DMS79 treated with DMSO at 0.1 percent for 48 hours (cell line): ENCODE results near the gene PKN1.
"Not testable (repeated sequence)": the region's sequence is repeated elsewhere in the genome, so short reads cannot be mapped to it uniquely, and the experiment has no call there.

Experiments
- DNase-seq: peaks from one replicate; lab custom pipeline; 2025; lab: John Stamatoyannopoulos, UW

The PKN1 gene

DNA sequence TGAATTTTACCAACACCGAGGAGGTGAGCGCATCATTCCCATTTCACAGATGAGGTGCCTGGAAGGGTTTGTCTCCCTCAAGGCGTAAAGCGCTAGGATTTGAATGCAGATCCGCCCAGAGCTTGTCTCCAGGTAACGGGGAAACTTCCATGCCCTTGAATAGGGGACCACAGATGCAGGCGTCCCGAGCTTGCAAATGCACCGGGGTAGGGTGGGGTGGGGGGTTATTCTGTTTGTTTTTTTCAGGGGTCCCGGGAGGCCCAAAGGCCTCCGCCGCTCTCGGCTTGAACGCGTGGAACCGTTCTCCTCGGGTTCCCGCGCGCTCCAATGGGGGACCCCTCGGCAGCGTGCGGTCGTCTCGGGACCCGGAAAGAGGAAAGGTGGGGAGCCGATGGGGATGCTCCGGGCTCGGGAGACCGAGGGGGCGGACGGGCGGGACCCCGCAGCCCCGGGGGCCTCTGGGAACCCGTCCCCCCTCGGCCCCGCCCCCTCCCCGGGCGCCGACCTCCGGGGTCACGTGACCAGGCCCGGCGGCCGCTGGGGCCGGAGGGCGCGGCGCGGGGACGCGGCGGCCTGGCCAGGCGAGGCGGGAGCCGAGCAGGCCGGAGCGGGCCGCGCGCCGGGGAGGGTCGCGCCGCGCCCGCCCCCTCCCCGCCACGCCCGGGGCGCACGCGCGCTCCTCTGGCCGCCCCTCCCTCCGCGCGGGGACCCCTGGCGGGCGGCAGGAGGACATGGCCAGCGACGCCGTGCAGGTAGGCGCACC is at the start of gene PKN1:
PKN1 (plus strand) TSS at position 516 of the 763 bp plus-strand sequence; CDS start at position 732, 216 bp downstream.
- DNase-seq, result peak; percentile 55

DNA sequence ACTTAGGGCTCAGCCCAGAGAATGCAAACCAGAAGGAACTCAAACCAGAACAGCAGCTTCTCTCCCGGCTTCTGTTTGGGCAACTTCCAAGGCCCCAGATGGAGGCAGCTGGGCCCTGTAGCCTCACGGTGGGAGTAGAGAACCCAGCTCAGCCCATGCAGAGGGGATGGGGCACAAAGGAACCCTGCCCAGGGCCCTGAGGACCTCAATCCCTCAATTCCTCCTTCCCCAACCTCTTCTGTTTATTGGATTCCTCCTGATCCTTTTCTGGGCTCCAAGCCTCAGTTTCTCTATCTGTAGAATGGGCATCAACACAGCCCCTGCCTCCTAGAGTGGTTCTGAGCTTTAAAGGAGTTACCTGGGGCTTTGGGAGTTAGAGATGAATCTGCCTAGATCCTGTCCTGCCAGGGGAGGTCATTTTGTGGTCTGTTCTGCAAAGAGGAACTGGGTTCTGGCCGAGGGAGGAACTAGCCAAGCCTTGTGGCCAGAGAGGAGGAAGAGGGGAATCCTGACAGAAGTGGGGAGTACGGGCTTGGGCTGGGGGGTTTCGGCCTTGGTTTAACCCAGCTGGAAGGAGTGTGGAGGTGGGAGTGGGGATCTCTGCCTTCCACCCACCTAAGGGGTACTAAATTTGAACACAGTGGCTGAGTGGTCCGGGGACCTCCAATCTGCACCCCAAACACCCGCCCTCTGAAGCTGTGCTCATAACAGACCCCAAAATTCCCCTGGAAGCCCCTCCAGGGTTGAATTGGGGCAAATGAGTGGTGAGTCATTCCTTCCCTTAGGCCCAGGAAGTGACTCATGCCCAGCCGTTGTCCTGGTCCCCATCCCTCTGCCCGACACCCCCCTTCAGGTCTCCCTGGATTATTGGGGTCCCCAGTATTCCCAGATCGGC is 49.2 kb upstream of the PKN1 start:
- DNase-seq, result no peak

DNA sequence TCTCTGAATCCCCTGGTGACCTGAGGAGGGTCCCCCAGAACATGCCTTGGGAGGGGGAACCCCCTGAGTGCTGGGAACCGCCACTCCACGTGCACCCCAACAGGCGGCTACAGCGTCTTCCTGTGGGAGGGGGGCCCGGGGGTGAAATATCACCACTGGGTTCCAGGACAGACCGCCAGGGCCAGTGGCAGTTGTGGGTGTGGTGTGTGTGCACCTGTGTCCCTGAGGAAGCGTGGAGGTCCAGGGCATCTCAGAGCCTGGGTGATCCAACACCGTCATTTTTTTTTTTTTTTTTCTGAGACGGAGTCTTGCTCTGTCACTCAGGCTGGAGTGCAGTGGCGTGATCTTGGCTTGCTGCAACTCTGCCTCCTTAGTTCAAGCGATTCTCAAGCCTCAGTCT is 47.6 kb upstream of the PKN1 start:
- DNase-seq, result no peak

DNA sequence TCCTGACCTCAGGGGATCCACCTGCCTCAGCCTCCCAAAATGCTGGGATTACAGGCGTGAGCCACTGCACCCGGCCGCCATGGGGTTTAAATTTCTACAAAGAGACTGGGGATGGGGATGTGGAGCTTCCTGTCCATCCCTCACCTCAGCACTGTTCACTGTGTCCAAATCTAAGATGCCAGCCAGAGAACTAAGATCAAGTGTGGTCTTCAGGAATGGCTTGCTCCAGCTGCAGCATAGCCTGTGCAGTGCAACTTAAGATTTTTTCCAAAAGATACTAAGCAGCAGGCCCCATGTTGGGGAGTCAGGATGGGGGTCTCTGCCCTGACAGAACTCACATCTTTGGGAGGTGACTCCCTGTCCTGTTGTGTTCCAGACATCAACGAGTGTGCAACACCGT is 42.6 kb upstream of the PKN1 start:
- no peak for DNase-seq

DNA sequence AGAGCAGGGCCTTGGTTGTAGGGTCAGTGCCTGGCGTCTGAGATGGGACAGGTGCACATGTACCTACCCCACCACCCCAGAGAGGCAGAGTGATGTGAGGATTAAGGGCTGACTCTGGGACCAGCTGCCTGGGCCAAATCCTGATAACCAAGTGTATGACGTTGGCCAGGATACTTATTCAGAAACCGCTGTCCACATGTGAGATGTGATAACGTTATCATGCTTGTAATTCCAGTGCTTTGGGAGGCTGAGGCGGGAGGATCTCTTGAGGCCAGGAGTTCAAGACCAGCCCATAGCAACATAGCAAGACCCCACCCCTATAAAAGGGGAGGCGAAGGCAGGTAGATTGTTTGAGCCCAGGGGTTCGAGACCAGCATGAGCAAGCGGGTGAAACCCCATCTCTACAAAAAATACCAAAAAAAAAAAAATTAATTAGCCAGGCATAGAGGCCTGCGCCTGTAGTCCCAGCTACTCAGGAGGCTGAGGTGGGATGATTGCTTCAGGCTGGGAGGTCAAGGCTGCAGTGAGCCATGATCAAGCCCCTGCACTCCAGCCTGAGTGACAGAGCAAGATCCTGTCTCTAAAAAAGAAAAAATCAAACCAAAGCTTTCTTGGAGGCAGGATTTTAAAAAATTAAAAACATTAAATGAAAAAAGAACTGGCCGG is 41.8 kb upstream of the PKN1 start:
- DNase-seq, result no peak

DNA sequence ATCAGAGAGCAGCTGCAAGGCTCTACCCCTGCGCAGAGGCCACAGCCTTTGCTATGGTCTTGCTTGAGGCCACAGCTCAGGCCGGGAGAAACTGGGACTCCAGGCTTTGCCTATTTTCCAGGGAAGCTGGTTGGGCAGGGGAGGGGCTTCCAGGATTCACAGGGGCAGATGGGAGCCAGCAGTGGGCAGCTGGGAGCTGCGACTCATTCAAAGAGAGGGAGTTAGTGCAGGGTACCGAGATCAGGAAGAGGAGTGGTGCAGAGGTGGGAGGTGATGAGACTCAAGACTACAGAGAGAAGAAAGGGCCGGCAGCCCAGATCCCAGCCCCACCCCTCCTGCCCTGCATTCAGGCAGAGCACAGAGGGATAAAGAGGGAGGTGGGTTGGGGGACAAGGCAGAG is 39.8 kb upstream of the PKN1 start:
- no peak for DNase-seq

DNA sequence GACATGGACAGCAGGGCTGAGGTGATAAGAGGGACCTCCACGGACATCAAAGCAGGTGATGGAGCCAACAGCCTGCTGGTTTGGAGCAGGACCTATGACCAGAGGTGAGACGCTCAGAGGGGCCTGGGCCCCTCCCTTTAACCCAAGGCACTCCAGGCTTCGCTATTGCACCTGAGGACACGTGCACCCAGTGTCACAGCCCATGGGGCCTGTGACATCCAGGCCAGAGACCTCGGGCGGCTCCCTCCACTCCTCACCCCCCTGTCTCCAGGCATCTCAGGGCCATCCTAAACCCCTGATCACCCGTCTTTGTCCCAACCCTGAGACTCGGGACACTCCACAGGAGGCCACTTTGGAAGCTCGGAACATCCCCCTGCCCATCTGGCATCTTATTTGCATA is 38.9 kb upstream of the PKN1 start:
- no peak for DNase-seq

DNA sequence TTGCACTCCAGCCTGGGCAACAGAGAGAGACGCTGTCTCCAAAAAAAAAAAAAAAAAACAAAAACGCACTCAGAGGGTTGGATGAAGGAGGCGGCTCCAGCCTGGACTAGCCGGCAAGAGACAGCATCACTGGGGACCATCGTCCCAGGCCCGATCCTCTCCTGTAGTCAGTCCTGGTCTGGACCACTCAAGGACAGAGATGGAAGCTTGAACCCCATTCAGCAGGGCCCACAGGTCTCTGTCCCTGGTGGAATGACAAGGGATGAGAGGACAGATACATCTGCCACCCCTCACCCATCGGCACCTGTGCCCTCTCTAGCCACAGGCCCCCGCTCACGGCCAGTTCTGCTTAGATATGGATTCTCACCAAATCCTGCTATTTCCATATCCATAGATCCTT is 37.8 kb upstream of the PKN1 start:
- no peak for DNase-seq

DNA sequence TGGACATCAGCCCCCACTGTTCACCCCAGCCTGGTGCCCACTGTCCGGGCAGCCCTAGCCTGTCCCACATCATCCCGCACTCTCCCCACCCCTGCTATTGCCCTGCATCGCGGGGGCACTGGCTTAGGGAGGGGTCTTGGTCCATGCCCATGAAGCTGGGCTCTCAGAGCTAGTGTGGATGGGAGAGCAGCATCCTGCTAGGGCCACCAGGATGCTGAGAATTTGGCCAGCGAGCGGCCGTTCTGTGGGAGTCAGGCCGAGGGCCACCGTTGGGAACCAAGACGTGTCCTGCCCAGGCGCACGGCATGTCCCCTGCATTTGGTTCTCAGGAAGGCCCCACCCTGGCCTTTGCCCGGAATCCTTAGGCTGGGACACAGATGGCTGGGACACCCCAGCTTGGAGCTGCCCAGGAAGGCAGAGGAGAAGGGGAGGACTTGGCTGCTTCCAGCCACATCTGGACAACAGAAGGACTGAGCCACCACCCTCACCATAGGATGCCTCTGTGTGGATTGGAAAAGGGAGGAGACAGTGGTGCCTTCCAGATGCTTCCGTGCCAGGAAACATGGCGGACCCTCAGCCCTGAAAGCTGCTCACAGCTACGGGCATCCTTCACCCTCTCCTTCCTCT is 37.3 kb upstream of the PKN1 start:
- DNase-seq, result no peak

DNA sequence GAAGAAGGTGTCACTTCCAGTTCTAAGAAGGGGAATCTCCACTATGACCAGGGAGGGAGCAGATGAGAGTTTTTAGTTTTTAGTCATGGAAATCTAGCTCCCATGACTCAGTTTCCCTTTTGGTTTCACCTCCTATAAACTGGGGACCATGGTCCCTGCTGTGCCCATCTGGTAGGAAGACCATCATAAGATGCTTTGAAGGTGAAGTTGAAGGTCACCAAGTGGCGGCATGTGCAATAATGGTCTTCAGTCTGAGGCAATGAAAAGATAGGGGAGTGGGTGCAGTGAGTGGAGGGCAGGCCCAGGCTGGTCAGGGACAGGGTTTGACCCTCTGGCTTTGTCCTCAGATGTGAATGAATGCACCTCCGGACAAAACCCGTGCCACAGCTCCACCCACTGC is 36.4 kb upstream of the PKN1 start:
- not testable (repeated sequence) for DNase-seq

DNA sequence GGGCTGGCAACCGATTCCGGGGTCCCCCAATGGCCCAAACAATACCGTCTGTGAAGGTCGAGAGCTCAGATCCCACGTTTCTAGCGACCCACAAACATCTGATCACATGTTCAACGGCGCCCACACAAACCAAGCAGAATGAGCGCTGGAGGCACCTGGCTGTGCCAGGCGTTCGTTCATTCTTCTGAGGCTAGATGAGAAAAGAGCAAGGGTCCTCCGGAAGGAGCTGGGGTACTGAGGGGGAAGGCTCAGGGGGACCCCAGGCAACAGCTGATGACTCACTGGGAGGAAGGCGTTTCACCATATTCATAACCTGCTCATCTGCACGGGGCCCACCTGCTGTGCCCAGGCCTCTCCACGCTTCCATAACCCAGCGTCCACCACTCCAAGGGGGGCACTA is 35.9 kb upstream of the PKN1 start:
- DNase-seq, result not testable (repeated sequence)

DNA sequence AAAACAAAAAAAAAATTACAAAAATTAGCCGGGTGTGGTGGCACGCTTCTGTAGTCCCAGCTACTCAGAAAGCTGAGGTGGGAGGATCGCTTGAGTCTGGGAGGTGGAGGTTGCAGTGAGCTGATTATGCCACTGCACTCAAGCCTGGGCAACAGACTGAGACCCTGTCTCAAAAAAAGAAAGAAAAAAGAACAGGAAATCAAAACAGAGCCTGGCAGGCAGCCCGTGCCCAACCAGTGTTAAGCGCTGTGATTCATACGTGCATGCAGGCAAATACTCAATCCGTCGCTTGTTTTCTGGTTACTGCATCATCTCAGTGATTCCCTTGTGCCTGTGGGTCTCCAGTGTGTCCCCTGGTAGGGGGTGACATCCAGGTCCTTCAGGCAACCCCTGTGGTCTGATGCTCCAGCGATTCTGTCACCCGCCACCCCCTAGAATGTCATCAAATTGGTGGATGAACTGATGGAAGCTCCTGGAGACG is 32.1 kb upstream of the PKN1 start:
- DNase-seq, result no peak

DNA sequence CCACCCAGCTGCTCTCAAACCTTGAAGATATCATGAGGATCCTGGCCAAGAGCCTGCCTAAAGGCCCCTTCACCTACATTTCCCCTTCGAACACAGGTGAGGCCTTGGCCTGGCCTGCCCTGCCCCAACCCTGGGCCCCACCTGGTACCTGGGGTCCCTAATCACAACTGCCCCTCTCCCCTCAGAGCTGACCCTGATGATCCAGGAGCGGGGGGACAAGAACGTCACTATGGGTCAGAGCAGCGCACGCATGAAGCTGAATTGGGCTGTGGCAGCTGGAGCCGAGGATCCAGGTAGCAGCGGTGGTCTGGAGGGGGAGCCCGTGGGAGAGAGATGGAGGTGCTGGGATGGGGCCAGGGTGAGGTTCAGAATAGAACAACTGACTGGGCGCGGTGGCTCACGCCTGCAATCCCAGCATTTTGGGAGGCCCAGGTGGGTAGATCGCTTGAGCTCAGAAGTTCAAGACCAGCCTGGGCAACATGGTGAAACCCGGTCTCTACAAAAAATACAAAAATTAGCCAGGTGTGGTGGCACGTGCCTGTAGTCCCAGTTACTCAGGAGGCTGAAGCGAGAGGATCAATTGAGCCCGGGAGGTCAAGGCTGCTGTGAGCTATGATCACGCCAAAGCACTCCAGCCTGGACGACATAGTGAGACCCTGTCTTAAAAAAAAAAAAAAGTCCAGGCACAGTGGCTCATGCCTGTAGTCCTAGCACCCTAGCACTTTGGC is 31.5 kb upstream of the PKN1 start:
- DNase-seq, result no peak

DNA sequence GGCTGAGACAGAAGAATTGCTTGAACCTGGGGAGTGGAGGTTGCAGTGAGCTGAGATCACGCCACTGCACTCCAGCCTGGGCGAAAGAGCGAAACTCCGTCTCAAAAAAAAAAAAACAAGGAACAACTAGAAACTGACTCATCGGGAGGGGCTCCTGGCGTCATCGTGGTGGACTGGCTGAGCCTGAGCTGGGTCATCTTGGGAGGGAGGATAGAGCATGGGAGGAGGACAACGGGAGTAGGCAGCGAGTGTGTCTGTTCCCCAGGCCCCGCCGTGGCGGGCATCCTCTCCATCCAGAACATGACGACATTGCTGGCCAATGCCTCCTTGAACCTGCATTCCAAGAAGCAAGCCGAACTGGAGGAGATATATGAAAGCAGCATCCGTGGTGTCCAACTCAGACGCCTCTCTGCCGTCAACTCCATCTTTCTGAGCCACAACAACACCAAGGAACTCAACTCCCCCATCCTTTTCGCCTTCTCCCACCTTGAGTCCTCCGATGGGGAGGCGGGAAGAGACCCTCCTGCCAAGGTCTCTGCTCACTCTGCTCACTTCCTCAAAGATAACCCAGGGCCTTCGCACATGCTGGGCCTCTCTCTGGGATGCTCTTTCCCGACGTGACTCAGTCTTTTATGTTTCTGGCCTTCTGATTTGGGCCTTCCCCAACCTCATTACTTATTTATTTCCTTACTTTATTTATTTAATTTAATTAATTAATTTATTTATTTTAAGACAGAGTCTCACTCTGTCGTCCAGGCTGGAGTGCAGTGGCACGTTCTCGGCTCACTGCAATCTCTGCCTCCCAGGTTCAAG is 30.6 kb upstream of the PKN1 start:
- no peak for DNase-seq

DNA sequence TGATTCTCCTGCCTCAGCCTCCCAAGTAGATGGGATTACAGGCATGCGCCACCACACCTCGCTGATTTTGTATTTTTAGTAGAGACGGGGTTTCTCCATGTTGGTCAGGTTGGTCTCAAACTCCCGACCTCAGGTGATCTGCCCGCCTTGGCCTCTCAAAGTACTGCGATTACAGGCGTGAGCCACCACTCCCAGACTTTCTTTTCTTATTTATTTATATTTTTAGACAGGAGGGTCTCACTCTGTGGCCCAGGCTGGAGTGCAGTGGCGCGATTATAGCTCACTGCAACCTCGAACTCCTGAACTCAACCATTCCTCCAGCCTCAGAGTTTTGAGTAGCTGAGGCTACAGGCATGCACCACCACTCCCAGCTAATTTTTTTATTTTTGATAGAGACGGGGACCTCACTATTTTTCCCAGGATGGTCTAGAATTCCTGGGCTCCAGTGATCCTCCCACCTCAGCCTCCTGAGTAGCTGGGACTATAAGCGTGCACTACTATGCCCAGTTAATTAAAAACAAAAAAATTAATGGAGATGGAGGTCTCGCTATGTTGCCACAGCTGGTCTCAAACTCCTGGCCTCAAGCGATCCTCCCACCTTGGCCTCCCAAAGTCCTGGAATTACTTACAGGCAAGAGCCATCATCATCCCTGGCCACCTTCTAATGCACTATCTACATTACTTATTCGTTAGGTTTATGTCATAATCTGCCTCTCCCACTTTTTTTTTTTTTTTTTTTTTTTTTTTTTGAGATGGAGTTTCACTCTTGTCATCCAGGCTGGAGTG is 29.8 kb upstream of the PKN1 start:
- not testable (repeated sequence) for DNase-seq

DNA sequence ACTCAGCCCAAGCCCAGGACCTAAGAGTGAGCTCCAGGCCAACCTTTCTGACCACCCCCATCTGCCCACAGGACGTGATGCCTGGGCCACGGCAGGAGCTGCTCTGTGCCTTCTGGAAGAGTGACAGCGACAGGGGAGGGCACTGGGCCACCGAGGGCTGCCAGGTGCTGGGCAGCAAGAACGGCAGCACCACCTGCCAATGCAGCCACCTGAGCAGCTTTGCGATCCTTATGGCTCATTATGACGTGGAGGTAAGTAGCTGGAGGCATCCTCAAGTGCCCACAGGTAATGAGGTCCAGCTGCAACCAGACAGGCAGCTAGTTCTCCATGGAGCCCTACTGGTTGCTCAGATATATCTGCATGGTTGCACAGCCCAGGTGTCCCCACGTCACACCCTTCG is 28.8 kb upstream of the PKN1 start:
- DNase-seq, result peak; percentile 87

DNA sequence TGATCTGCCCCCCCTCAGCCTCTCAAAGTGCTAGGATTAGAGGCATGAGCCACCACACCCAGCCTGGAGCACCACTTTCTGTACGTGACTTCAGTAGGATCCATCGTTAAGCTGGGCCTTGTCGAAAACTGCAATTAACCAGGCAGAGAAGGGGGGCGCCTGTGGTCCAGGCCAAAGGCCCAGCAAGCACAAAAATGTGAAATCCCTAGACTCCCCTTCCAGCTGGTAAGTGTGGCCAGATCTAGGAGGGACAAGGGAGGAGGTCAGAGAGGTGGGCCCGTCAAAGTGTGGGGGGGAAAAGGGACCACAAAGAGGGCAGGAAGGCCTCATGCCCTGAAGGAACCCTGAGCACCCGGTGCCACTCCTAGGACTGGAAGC is 27.7 kb upstream of the PKN1 start:
- no peak for DNase-seq

DNA sequence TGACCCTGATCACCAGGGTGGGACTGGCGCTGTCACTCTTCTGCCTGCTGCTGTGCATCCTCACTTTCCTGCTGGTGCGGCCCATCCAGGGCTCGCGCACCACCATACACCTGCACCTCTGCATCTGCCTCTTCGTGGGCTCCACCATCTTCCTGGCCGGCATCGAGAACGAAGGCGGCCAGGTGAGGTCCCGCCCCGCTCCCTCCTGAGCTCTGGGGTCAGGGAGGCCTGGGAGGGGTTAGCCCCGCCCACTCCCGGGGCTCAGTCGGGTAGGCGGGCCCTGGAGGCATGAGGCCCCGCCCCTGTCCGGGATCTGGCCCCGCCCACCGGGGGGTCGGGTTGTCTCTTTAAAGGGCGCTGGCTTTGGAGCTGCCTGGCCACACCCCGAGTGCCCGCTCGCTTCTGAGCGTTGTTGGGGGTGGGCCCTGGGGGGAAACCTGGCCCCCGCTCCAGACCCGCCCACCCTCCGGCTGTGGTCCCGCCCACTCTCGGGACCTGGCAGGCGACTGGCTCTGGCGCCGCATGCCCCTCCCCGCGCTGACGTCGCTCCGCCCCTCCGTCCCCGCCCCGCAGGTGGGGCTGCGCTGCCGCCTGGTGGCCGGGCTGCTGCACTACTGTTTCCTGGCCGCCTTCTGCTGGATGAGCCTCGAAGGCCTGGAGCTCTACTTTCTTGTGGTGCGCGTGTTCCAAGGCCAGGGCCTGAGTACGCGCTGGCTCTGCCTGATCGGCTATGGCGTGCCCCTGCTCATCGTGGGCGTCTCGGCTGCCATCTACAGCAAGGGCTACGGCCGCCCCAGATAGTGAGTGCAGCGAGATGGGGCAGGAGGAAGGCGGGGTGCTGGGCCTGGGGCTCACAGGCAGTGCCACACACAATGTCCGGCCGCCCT is 27.1 kb upstream of the PKN1 start:
- DNase-seq, result no peak
